Measurements from ENCODE around the gene CCNB1IP1.
"Not testable (repeated sequence)": the region's sequence is repeated elsewhere in the genome, so short reads cannot be mapped to it uniquely, and the experiment has no call there.

CCNB1IP1 gene

GRCh38 chr14:20331053-20331613 lies 1.9 kb downstream of the CCNB1IP1 start:
- no peak for DNase-seq

GRCh38 chr14:20329355-20329754 lies 3.7 kb downstream of the CCNB1IP1 start:
- DNase-seq = no peak

GRCh38 chr14:20328705-20329104 lies 4.4 kb downstream of the CCNB1IP1 start:
- no peak for DNase-seq

GRCh38 chr14:20327005-20327869 lies 5.8 kb downstream of the CCNB1IP1 start:
- DNase-seq = peak; percentile 22 to 55

GRCh38 chr14:20317720-20318119 lies 15.4 kb downstream of the CCNB1IP1 start:
- DNase-seq = no peak

- no peak for DNase-seq
Measured at GRCh38 chr14:20314026-20314425, 19.1 kb downstream of the CCNB1IP1 start.

GRCh38 chr14:20306079-20306423 lies 27.0 kb downstream of the CCNB1IP1 start:
- no peak for DNase-seq

GRCh38 chr14:20305265-20306078 lies 27.6 kb downstream of the CCNB1IP1 start, which contains the start of gene TTC5:
TTC5 (minus strand) TSS chr14:20305951; CDS start chr14:20305937, 14 bp downstream.
- peak; percentile 74 to 83 for DNase-seq

- DNase-seq = no peak
Measured at GRCh38 chr14:20302042-20302755, 30.9 kb downstream of the CCNB1IP1 start.

- DNase-seq = no peak
Measured at GRCh38 chr14:20295067-20295466, 38.0 kb downstream of the CCNB1IP1 start.

- DNase-seq = no peak
Measured at GRCh38 chr14:20294636-20295035, 38.4 kb downstream of the CCNB1IP1 start.

- not testable (repeated sequence) for DNase-seq
Measured at GRCh38 chr14:20281998-20282397, 51.1 kb downstream of the CCNB1IP1 start.

GRCh38 chr14:20280265-20280664 lies 52.8 kb downstream of the CCNB1IP1 start:
- not testable (repeated sequence) for DNase-seq

- DNase-seq = no peak
Measured at GRCh38 chr14:20278414-20278813, 54.7 kb downstream of the CCNB1IP1 start.

GRCh38 chr14:20277409-20277808 lies 55.7 kb downstream of the CCNB1IP1 start:
- no peak for DNase-seq

- no peak for DNase-seq
Measured at GRCh38 chr14:20274062-20274461, 59.0 kb downstream of the CCNB1IP1 start.

GRCh38 chr14:20264361-20264760 lies 68.7 kb downstream of the CCNB1IP1 start:
- DNase-seq = not testable (repeated sequence)

GRCh38 chr14:20262642-20263128 lies 70.4 kb downstream of the CCNB1IP1 start:
- no peak for DNase-seq

All from NCI-H2081 (cell line).